ENCODE results near the gene XAF1.

GRCh38 chr17:6796017-6796886 lies 40.4 kb downstream of the XAF1 start:
- no peak for TF ChIP-seq CTCF (IDR thresholded peaks at IDR 0.05; ENCODE audit: insufficient read depth, low read length, poor library complexity, severe bottlenecking)
- TF ChIP-seq EZH2phosphoT487 (conservative IDR thresholded peaks at IDR 0.05; ENCODE audit: low read length): no peak

All from SU-DHL-6 (cell line).